Right lung (tissue), 5 donors: ENCODE measurements around the gene NEAT1. TPM values are rescaled to one million over a fixed set of nuclear protein-coding genes. Genes with fewer than 3 reads are reported as not detected.

Experiments
- DNase-seq, 2 donors: peaks; one replicate each; pipeline ENCODE4 v3.0.0-alpha.2; 2013
- polyA plus RNA-seq, 5 donors: library from polyadenylated mRNA; unstranded; fragments of 120-200 nt; gene quantifications; one replicate each; pipeline versions ENCODE4 v1.2.1 to v1.2.3, GENCODE V29; 2013; ENCODE audit warnings: inconsistent platforms in 1 of 5, low replicate concordance in 1 of 5; ENCODE audit not compliant: insufficient read length in 5 of 5, insufficient read depth in 1 of 5

Gene NEAT1
- polyA plus RNA-seq, 5 donors: 119 to 179 (median 132) TPM

DNA sequence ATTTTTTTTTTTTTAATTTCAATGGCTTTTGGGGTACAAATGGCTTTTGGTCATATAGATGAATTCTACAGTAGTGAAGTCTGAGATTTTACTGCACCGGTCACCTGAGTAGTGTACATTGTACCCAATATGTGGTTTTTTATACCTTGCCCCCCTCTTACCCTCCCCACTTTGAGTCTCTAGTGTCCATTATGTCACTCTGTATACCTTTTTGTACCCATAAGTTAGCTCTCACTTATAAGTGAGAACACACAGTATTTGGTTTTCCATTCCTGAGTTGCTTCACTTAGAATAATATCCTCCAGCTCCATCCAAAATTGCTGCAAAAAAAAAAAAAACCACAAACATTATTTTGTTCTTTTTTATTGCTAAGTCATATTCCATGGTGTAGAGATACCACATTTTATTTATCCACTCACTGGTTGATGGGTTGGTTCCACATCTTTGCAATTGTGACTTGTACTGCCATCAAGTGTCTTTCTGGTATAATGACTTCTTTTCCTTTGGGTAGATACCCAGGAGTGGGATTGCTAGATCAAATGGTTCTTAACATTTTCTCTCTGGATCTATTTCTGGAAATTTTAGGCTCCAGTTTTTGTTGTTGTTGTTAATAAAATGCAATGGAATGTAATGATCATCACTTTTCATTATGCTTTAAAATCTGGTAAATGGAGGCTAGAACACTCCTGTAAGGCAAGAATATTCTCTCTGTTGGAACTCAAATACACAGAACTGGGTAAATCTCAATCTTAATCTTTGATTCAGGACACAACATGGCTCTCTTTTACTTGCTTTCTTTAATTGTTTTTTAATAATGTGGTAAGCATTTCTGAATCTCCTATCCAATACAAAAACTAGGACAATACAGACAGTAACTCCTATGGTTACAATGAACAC lies 10.3 kb downstream of the NEAT1 start:
- no peak for DNase-seq

DNA sequence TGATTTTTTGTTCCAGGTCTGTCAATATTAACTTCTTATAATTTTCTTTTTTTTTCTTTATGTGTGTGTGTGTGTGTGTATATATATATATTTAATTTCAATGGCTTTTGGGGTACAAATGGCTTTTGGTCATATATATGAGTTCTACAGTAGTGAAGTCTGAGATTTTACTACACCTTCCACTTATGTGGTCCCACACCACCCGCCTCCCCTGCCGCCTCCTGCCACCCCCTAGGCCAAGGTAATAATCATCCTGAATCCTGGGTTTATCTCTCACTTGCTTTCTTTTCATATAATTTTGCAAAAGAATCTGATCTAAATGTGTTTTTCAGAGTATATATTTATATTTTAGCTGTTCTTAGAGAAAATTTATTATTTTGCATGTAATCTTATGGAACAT lies 11.1 kb downstream of the NEAT1 start:
- DNase-seq: no peak

DNA sequence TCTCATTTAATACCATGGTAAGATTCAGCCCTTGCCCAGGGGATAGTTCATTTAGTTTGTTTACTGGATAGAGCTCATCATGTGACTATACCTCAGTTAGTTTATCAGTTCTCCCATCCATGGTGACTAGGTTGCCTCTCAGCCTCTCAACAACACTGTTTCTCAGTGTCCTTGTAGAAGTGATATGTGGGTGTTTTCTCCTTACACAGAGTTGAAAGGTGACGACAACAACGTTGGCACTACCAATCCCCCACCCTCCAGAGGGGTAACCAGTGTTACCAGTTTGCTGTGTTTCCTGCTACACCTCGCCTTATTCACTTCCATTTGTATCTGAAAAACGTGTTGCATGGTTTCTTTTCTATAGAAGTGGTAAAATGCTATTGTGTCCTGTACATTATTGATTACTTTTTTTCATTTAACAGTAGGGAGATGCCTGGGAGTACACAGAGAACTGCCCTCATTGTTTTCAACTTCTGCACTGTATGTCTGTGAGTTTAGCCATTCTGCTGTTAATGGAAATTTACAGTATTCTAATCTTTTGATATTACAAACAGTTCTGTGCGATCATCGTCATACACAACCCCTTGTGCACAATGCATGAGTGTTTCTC lies 11.6 kb downstream of the NEAT1 start:
- DNase-seq: no peak

DNA sequence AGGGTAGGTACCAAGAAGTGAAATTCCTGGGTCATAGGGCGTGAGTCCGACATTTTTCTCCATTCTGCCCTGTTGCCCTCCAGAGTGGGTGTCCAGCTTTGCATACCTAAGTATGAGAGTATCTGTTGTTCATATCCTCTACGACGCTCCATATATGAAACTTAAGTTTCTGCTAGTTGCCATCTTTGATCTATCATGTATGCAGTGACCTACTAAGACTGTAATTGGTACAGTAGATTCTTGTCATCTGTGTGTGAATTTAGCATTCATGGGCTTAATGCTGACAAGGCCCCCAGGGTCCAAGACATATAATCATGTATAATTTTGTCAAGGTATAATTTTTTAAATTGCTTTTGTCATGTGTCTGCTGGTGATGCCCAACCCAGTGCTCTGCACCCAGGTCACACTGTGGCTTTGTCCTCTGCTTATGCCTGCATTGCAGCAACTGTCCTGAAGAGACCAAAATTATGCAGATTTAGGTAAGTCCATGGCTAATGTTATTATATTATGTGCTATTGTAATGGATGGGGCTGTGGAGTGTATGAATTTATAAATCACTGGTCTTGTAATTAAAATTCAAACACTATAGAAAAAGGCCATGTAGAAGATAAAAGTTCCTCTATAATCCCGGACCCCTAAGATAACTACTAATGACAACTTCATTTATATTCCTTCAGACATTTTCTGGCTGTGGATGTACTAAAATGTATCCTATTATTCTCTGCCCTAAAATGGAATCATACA lies 12.2 kb downstream of the NEAT1 start:
- no peak for DNase-seq

DNA sequence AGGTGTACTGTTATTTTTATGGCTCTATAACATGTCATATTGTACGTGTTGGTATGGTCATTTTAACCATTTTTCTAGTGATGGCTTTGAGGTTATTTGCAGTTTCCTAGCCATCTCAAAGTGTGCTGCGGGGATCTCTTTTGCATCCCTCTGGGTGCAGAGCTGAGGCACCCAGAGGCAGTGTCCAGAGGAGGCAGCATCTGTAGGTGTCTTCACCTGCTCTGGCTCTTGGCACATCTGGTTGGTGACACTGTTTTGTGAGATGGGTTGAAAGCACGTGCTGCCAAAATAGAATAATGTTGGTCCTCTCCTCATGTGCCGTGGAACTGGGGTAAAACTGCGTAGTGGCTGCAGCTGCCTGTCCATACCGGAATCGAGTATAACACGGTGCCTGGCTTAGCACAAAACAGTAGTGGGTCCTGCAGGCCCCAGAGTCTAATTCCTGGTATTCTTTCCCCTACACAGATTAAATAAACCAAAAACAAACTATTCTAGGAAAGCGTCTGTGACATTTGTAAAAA lies 12.9 kb downstream of the NEAT1 start:
- DNase-seq: no peak

DNA sequence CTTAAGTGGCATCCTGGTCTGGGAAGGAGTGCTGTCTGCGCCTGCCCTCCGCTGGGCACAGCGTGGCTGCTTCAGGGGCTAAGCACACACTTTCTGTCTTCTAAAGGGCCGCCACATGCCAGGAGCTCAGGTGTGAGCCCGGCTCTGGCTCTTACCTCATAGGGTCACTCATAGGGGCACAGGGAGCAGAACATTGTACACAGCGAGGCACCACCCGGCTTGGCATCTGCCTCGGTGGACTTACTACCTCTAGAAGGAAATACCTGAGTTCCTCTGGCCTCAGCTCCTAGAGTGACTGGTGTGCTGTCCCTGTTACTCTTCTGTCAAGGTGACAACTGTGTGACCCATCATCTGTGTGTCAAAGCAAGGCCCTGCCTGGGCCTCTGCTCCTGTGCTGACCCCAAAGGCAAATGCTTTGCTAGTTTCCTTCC lies 13.4 kb downstream of the NEAT1 start:
- no peak for DNase-seq

DNA sequence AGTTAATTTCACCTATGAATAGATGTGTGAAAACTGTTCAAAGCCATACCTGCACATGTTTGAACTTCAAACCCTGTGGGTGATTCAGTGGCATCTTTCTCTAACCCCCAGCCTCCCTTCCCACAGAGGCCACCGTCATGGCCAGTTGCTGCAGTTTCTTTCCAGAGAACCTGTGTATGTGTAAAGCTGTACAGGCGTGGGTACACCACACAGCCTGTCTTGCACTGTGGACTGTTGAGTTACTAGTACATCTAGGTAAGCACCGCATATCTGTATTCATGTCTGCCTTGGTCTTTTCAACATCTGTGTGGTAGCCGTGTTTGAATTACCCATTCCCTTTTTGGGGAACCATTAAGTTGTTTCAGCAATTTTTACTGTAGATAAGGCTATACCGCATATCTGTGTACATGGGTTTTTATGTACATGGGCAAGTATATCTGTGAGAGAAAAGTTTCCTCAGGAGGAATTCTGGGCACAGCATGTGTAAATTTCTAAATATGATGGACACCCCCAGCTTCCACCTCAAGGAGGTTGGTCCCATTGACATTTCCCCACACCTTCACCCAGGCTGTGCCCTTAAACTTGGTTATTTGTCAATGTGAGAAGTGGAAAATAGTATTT lies 13.9 kb downstream of the NEAT1 start:
- no peak for DNase-seq

DNA sequence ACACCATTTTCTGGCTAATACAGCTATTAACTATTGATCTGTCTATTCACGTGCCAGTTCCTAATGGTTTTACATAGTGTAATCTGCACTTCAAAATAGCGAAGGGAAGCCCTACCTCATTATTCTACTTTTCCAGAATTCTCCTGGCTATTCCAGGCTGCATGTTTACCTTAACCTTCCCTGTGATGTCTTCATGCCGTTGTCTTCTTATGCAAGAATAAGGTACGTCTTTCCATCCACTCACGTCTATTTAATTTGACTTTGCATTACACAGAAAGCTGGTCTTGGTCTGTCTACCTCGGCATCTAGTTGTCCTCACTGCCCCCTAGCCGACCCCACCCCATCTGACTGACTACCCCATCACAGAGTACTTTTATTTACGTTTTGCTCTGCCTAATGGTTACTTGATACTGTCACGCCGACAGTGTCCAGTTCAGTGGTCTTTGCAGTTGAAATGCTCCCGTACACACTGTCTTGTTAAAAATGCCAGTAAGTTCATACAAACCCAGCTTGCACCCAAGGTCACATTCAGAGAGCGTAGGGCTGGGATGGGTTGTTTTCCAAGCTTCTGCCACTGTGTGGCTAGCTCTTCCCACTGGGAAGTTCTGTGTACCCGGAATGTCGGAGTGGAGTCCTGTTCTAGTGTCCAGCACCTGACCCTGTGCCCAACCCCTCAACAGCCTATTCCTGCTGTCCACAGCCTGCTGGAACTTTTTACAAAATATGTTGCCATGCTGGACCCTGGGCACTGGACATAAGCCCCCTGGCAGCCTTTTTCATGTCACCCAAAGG lies 15.0 kb downstream of the NEAT1 start:
- no peak for DNase-seq

DNA sequence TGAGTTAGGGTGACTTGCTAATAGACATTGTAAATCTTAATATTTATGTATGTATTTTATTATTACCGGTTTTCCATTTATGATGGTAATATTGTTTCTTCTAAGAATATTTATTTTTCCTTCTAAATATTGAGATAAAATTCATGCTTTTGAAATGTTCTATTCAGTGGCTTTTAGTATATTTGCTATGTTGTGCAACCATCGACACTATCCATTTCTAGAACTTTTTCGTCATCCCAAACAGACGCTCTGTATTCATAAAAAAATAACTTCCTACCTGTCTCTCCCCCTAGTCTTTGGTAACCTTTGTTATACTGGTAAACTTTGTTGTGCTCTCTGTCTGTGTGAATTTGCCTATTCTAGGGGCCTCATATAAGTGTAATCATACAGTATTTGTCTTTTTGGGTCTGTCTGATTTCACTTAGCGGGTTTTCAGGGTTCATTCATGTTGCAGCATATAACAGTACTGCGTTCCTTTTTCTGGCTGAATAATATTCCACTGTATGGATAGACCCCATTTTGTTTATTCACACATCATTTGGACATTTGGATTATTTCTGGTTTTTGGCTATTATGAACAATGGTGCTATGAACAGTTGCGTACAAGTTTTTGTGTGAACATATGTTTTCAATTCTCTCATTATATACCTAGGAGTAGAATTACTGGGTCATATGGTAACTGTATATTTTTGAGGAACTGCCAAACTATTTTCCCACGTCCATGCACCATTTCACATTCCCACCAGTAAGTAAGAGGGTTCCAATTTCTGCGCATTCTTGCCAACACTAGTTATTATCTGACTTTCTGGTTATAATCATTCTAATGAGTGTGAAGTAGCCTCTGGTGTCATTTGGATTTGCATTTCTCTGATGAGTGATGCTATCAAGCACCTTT lies 15.9 kb downstream of the NEAT1 start:
- DNase-seq: no peak

DNA sequence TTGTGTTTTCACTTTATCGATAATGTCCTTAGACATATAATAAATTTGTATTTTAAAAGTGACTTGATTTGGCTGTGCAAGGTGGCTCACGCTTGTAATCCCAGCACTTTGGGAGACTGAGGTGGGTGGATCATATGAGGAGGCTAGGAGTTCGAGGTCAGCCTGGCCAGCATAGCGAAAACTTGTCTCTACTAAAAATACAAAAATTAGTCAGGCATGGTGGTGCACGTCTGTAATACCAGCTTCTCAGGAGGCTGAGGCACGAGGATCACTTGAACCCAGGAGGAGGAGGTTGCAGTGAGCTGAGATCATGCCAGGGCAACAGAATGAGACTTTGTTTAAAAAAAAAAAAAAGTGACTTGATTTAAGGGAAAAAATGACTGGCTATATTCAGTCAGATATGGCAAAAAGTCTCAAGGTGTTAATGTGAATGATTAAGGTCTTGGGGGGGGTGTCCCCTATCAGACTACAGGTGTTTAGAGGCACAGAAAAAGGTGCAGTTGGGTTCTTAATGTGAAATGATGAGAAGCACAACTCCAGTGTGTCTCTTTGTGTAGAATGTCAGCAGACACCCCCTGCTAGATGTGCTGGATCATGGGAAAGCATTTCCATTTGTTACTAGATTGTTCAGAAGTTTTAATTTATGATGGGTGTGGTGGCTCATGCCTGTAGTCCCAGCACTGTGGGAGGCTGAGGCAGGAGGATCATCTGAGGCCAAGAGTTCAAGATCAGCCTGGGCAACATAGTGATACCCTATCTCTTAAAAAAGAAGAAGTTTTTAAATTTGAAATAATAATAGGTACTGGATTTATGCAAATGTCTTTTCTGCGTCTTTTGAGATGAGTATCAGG lies 17.0 kb downstream of the NEAT1 start:
- no peak for DNase-seq

DNA sequence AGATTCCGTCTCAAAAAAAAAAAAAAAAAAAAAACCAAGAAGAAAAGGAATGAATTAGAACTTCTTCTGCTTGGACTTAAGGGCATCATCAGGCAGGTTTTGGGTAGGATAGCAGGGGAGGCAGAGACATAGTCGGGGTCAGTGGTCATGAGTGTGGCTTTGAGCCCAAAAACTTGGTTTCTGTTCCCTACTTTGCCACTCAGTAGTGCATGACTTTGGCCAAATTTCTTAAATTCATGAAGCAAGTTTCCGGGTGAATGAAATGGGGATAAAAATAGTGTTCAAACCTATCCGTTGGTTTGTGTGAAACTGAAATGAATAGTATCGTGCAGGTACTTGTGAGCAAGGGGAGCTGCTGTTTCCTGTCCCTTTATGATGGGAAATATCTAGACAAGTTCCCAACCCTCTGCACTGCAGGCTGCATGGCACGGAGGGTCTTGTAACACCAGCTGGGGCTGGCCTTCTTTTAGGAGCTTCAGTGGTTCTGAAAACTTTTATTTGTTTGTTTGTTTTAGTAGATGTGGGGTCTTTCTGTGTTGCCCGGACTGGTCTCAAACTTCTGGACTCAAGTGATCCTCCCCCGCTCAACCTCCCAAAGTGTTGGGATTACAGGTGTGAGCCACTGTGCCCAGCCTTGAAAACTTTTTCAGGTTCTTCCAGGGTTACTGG lies 18.4 kb downstream of the NEAT1 start:
- DNase-seq: no peak

DNA sequence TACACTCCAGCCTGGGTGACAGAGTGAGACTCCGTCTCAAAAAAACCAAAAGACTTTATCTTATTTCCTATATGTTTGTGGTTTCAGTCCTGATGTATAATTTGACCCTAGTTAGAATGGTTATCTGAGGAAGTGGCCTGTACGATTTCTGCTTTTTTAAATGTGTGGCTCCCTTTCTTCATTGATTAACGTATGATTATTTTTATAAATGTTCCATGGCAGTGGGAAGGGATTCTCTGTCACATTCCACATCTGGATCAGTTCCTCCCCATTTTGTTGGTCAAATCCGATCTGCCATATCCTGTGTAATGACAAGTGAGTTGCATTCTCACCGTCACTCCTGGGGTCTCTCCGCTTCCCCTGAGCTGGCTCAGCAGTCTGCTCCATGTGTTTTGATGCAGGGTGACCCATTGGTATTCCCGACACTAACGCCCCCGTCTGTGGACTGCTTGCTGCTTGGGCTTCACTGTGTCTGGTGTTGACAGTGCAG lies 20.3 kb downstream of the NEAT1 start:
- no peak for DNase-seq

DNA sequence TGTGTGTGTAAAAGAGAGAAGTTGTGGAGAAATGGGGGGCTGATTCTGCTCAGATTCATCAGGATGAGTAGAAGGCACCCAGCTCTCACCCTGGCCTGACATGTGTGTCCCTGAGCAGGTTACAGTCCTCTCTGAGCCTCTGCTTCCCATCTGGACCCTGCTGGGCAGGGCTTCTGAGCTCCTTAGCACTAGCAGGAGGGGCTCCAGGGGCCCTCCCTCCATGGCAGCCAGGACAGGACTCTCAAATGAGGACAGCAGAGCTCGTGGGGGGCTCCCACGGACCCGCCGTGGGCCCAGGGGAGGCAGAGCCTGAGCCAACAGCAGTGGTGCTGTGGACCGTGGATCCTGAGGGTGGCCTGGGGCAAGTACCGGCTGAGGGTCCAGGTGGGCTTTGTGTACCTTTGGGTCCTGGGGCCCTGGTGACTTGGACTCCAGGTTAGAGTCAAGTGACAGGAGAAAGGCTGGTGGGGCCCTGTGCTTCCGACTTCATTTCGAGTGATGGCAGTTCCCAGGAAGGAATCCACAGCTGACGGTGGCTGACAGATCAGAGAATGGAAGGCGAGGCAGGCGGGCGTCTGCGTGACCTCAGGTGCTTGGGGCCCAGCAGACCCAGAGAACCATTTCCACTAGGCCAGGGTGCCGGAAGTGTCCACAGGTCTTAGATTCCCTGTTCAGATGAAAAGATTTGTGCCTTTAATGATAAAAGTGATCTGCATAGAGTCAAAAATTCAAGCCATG lies 21.9 kb downstream of the NEAT1 start:
- no peak for DNase-seq

DNA sequence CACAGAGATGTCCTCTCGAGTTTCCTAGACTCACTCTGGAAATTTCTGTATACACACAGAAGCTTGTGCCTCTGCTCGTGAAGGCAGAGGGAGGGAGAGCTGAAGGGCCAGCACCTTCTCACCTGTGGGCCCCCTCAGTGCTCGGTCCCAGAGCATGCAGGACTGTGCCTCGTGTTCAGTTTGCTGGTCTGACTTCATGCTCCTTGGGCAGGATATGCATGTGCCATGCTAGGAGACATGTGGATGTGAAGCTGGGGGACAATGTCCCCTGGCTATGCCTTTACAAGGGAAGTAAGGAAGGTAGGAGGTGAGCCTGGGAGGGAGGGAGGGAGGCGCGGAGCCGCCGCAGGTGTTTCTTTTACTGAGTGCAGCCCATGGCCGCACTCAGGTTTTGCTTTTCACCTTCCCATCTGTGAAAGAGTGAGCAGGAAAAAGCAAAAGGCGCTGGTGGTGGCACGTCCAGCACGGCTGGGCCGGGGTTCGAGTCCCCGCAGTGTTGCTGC lies 22.6 kb downstream of the NEAT1 start:
- no peak for DNase-seq

DNA sequence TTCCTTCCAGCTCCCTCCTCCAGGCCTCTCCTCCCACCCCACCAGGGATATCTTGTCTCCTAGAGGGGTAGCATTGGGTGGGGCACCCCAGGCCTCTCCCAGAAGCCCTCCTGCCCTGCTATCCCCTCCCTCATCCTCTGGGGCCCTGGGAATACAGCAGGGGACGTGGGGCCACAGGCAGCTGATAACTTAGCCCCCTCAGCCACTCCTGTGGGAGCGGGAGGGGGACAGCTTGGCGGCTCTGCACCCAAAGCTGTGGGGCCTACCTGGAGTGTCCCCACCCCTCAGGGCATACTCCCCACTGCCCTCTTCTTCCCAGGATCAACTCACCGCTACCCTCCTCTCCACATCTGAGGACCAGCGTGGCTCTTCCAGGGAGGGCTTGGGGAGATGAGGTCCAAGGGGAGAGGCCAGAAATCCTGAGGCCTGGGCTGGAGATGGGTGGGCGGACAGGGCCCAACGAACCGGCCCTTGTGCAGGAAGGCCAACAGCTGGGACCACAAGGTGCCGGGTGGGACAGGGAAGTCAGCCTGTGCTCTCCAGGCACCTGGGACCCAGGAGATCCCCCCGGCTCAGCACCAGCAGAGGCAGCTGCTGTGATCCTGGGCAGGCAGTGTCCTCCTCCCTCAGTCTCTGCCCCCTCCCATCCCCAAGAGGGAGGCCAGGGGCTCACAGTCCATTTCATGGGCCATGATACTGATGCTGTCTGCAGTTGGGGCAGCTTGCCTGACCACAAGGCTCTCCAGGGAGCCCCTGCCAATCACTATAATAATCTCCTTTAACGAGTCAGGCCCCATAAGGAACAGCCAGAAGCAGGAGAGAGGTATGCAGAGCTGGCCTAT lies 23.2 kb downstream of the NEAT1 start:
- no peak for DNase-seq
